GM19193 (cell line): ENCODE measurements around the gene HYCC2.

Source experiments
- POLR2A ChIP-seq: IDR thresholded peaks from 4 replicates; pipeline ENCODE4 v1.6.1; 2011; ENCODE audit not compliant: insufficient read depth, insufficient read length; ENCODE audit errors: extremely low read depth

HYCC2 gene

GRCh38 chr2:201100497-201100896 is 29.0 kb upstream of the HYCC2 start:
- TF ChIP-seq POLR2A: no peak

DNA sequence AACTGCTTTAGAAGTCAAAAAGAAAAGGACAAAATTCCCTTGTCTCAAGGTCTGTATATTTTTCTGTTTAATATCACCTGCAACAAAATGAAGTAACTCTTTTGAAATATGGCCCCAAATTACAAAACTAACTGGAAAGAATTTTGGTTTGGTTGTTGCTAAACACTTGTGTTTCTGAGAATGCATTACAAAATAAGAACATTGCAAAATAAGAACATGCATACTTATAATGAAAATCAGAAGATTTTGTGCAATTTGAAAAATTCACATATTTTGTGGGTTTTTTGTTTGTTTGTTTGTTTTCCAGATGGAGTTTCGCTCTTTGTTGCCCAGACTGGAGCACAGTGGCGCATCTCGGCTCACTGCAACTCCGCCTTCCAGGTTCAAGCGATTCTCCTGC is 22.1 kb upstream of the HYCC2 start:
- no peak for TF ChIP-seq POLR2A

- TF ChIP-seq POLR2A: no peak
Measured at GRCh38 chr2:201090574-201090973, 19.1 kb upstream of the HYCC2 start.

DNA sequence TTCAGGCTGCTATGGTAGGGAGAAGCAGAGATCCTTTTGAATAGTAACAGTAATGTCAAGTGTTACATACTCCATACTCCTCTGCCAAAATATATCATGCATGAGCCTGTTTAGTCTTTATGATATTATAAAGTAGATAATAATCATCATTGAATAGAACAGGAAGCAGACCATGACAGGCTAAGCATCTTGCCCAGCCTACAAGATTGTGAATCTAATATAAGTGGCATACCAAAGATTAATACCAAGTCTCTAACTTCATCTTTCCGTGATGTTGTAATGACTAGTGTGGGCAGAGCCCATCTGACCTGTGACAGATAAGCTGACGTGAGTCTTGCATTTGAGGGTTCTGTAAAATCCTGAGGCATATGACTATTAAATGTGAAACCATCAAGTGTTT is 13.4 kb upstream of the HYCC2 start:
- TF ChIP-seq POLR2A: no peak

DNA sequence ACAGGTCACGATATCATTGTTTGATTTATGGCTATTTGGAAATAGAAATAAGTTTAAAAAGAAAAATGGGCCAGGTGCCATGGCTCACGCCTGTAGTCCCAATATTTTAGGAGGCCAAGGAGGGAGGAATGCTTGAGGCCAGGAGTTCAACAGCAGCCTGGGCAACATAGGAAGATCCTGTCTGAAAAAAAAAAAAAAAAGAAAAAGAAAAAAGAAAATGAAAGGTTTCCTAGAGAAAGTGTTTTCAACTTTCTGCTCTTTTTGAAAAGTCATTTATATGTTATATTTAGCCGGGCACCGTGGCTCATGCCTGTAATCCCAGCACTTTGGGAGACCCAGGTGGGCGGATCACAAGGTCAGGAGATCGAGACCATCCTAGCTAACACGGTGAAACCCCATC is 3.5 kb upstream of the HYCC2 start:
- no peak for TF ChIP-seq POLR2A

DNA sequence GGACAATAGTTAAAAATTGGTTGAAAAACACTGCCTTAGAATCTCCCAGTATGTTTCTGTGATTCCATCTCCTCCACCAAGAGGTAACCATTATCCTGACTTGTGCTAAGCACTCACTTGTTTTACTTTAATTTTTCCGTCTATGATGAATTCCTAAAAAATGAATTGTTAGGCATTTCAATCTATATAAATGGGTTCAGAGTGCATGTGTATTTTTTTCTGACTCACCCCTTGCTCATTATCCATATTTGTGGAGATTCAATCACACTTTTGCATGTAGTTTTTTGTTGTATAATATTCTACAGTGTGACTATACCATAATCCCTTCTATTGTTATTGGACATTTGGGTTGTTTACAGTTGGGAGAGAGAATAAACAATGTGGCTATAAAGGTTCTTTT is 1.6 kb upstream of the HYCC2 start:
- TF ChIP-seq POLR2A: no peak

DNA sequence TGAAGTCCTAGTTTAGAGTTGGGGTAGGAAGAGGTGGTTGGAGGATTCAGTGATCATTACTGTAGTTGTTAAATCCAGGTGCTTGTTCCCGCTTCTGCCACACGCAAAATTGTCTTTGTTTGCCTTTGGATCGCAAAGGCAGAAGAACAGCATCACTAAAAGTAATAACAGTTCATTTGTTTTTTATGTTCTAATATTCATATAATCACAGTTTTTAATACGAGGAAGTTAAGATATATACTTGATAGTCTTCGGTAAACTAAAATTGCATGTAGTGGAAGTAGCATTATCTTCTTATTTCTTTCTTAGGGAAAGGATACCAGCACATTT is 695 bp upstream of the HYCC2 start:
- no peak for TF ChIP-seq POLR2A

- TF ChIP-seq POLR2A: no peak
Measured at GRCh38 chr2:201070948-201071478, 458 bp downstream of the HYCC2 start.

DNA sequence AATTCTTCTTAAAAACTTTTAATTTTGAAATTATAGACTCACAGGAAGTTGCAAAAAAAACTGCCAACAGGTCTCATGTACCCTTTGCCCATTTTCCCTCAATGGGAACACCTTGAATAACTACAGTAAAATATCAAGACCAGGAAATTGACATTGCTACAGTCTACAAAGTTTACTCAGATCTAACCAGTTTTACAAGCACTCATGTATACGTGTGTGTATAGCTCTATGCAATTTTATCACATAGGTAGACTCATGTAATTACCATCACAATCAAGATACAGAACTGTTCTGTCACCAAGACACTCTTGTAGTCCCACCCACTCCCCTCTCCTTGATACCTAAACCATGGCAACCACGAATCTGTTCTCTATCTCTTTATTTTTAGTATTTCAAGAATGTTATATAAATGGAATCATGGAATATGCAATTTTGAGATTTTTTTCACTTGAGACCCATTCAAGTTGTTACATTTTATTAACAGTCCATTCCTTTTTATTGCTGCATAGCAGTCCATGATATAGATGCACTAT is 6.6 kb downstream of the HYCC2 start:
- TF ChIP-seq POLR2A: no peak

GRCh38 chr2:201059961-201060755 is 11.3 kb downstream of the HYCC2 start:
- no peak for TF ChIP-seq POLR2A

GRCh38 chr2:201058914-201059313 is 12.6 kb downstream of the HYCC2 start:
- TF ChIP-seq POLR2A: no peak

- no peak for TF ChIP-seq POLR2A
Measured at GRCh38 chr2:201057715-201058248, 13.7 kb downstream of the HYCC2 start.

DNA sequence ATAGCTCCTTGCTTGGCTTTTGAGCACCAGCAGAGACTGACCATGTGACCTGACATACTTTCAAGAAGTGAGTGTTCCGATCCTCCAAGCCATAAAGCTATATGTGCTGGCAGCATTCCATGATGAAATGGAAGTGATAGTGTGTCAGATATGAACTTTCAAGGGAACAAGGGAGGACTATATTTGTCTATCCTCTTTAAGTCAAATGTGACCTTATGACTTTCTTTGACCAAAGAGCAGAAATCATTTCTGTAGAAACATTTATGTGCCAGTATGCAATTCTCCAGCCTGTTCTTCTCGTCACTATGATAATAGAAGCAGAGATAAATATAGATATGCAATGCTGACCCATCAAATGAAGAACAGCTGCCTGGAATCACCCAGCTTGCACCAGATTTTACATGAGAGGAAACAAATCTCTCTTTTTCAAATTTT is 14.4 kb downstream of the HYCC2 start:
- no peak for TF ChIP-seq POLR2A

DNA sequence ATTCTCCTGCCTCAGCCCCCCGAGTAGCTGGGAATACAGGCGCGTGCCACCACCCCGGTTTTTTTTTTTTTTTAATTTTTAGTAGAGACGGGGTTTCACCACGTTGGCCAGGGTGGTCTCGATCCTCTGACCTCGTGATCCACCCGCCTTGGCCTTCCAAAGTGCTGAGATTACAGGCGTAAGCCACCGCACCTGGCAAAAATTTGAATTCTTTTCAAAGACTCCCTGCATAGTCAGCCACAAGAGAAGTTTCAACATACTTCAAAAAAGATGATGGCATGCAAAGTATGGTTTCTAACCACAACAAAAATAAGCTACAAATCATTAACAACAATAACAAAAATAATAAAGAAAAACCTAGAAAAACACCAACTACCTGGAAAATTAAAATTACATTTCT is 22.0 kb downstream of the HYCC2 start:
- TF ChIP-seq POLR2A: no peak

GRCh38 chr2:201046881-201047280 is 24.6 kb downstream of the HYCC2 start:
- TF ChIP-seq POLR2A: no peak

DNA sequence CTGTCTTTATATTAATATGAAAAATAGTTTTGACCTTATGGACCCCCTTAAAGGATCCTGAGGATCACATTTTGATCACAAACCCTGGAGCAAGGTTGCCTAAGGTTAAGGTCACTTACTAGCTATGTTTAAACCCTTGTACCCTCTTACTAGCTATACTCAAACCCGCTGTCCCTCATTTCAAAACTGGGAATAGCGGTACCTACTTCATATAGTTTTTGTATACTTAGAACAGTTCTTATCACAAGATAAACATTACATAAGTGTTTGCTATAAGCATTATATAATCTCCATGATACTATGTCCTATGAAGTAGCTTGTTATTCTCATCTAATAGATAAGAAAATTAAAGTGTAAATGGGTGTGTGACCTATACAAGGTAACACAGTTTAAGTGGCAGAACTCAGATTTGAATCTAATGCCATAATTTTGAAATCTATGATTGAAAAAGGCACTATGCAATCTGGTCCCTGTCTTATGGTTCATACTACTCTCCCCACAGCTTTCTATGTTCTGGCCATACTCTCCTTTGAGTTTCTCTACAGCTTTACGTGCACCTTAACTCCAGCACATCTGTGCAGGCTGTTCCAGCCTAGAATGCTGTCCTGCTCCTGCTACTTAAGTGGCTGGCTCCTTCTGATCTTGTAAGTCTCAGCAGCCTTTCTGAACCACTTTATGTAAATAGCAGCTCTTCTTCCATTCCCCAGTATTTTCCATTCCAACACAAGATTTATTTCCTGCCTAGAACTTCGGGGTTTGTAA is 30.4 kb downstream of the HYCC2 start:
- no peak for TF ChIP-seq POLR2A

DNA sequence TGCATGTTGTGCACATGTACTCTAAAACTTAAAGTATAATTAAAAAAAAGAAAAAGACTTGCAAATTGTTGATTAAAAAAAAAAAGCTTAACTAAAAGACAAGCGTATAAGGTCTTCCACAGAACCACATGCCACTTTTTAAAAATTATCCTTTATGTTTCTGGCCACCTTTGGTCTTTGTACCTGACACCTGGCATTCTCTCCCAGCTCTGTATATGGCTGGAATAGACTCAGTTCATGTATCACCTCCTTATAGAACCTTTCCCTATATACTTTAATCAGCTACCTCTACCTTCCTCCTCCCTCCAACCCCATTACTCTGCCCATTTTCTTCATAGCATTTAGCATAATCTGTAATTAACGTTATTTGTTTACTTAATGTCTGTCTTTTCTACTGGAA is 32.6 kb downstream of the HYCC2 start:
- no peak for TF ChIP-seq POLR2A

GRCh38 chr2:201024518-201024917 is 47.0 kb downstream of the HYCC2 start:
- no peak for TF ChIP-seq POLR2A
